IMR-90 (cell line): Measurements from ENCODE around the gene CA12.

Experiments used
- BHLHE40 ChIP-seq: fragments of 150-350 bp; IDR thresholded peaks from 2 replicates; pipeline ENCODE4 v1.6.1; 2016; ENCODE audit warnings: mild to moderate bottlenecking, low read depth, low read length
- CEBPB ChIP-seq: IDR thresholded peaks from 2 replicates; pipeline ENCODE4 v1.6.1; 2012; ENCODE audit warnings: low read depth, low read length, improper control_type of control experiment
- CTCF ChIP-seq: conservative IDR thresholded peaks from 2 replicates; pipeline ENCODE4 v1.5.1; 2012; ENCODE audit warnings: mild to moderate bottlenecking, low read depth, low read length, improper control_type of control experiment
- ELK1 ChIP-seq: fragments of 150-350 bp; IDR thresholded peaks from 2 replicates; pipeline ENCODE4 v1.6.1; 2016; ENCODE audit warnings: low read depth, mild to moderate bottlenecking, low read length, moderate library complexity, borderline replicate concordance
- POLR2A ChIP-seq: IDR thresholded peaks from 2 replicates; pipeline ENCODE4 v1.6.1; 2012; ENCODE audit warnings: mild to moderate bottlenecking, low read depth, low read length
- RAD21 ChIP-seq: IDR thresholded peaks from 2 replicates; pipeline ENCODE4 v1.6.1; 2012; ENCODE audit warnings: low read length, improper control_type of control experiment
- RCOR1 ChIP-seq: IDR thresholded peaks from 2 replicates; pipeline ENCODE4 v1.6.1; 2012; ENCODE audit warnings: mild to moderate bottlenecking, low read length, improper control_type of control experiment; ENCODE audit not compliant: insufficient replicate concordance

- TF ChIP-seq POLR2A (no peak), BHLHE40 (no peak), RCOR1 (no peak), CTCF (no peak), ELK1 (no peak), RAD21 (no peak), CEBPB (no peak)
Observed at GRCh38 chr15:63324770-63325169, 56.9 kb downstream of the CA12 start.
